GM12878 (cell line): ENCODE results near the gene IPCEF1. TPM values are rescaled to one million over a fixed set of nuclear protein-coding genes. Genes with fewer than 3 reads are reported as not detected.

Experiments
- ATAC-seq: fragments of 200-7000 bp; cut with Tn5 transposase; 3 replicates; pipeline ENCODE4 v1.9.1; 2020; ENCODE audit warnings: mild to moderate bottlenecking, moderate library complexity
- BruUV-seq: library from RNA; stranded (reverse); fragments of 400-500 nt; replicated peaks from 2 replicates; lab custom pipeline; 2021; lab: Mats Ljungman, UMichigan
- CTCF ChIA-PET: fragments of 300-600 bp; sonication (Branson Sonifier 250); formaldehyde crosslinking; extraction: SDS; loops from one replicate; lab custom pipeline; 2021; ENCODE audit warnings: inconsistent platforms; lab: Yijun Ruan, JAX
- POLR2A ChIA-PET: fragments of 350-600 bp; formaldehyde crosslinking; extraction: SDS; loops from one replicate; lab custom pipeline; 2021; ENCODE audit warnings: inconsistent platforms; lab: Charles Lee
- RAD21 ChIA-PET: fragments of 300-600 bp; sonication (Branson Sonifier 250); formaldehyde crosslinking; loops from one replicate; lab custom pipeline; 2023; ENCODE audit warnings: antibody characterized with exemption; ENCODE audit not compliant: unreplicated experiment; lab: Charles Lee
- SMC1A ChIA-PET: fragments of 300-600 bp; sonication (Branson Sonifier 250); formaldehyde crosslinking; loops from one replicate; lab custom pipeline; 2023; ENCODE audit not compliant: unreplicated experiment, uncharacterized antibody; lab: Charles Lee
- DNase-seq: peaks from one replicate; pipeline ENCODE4 v3.0.0-alpha.2; 2011; ENCODE audit warnings: low read depth, low spot score
- FAIRE-seq: peaks from 3 replicates; lab custom pipeline; 2011; peaks lifted over from hg19 to GRCh38; lab: Jason Lieb, UNC
- H2AFZ ChIP-seq: 2 replicates; pipeline ENCODE4 v1.6.0; 2011; ENCODE audit warnings: low read depth, low read length, control low read depth; ENCODE audit not compliant: control insufficient read depth
- H3K27ac ChIP-seq: 2 replicates; pipeline ENCODE4 v1.5.1; 2011; ENCODE audit warnings: control low read depth; ENCODE audit not compliant: control insufficient read depth, insufficient read depth
- H3K27me3 ChIP-seq, 2 experiments: replicated peaks in 1 of 2; 2 replicates each; pipeline versions ENCODE4 v1.6.0 to v1.6.1; 2011; ENCODE audit warnings: low read length in 1 of 2; ENCODE audit not compliant: control insufficient read depth in 2 of 2, insufficient read depth in 2 of 2
- H3K36me3 ChIP-seq, 2 experiments: 2 replicates each; pipeline ENCODE4 v1.5.1; 2011; ENCODE audit warnings: low read length in 1 of 2; ENCODE audit not compliant: control insufficient read depth in 2 of 2, insufficient read depth in 2 of 2
- H3K4me1 ChIP-seq: 2 replicates; pipeline ENCODE4 v1.6.1; 2011; ENCODE audit warnings: mild to moderate bottlenecking, low read length, moderate library complexity, mixed read lengths; ENCODE audit not compliant: control insufficient read depth, insufficient read depth
- H3K4me2 ChIP-seq: 2 replicates; pipeline ENCODE4 v1.6.0; 2011; ENCODE audit warnings: control low read depth; ENCODE audit not compliant: control insufficient read depth, insufficient read depth
- H3K4me3 ChIP-seq: fragments of 200-600 bp; sonication (generic); 2 replicates; pipeline ENCODE4 v1.5.1; 2016
- H3K79me2 ChIP-seq: 2 replicates; pipeline ENCODE4 v1.6.0; 2011; ENCODE audit warnings: low read length; ENCODE audit not compliant: control insufficient read depth, insufficient read depth
- H3K9ac ChIP-seq: 2 replicates; pipeline ENCODE4 v1.8.0; 2011; ENCODE audit warnings: low read length, control low read depth, mixed read lengths; ENCODE audit not compliant: control insufficient read depth, insufficient read depth
- H3K9me3 ChIP-seq: replicated peaks from 3 replicates; pipeline ENCODE4 v1.5.1; 2011; ENCODE audit warnings: mild to moderate bottlenecking, low read length; ENCODE audit not compliant: control insufficient read depth, insufficient read depth
- H4K20me1 ChIP-seq: 2 replicates; pipeline ENCODE4 v1.6.0; 2011; ENCODE audit not compliant: control insufficient read depth, insufficient read depth
- BRCA1 ChIP-seq: IDR thresholded peaks from 2 replicates; pipeline ENCODE4 v1.6.1; 2011; ENCODE audit warnings: low read depth, low read length, improper control_type of control experiment
- HDAC6 ChIP-seq: fragments of 200-600 bp; sonication (generic); IDR thresholded peaks from one replicate; pipeline ENCODE4 v1.8.0; 2017; ENCODE audit warnings: antibody characterized with exemption; ENCODE audit not compliant: unreplicated experiment
- NR2C2 ChIP-seq: IDR thresholded peaks from 2 replicates; pipeline ENCODE4 v1.6.1; 2011; ENCODE audit warnings: borderline replicate concordance, low read depth; ENCODE audit not compliant: control insufficient read depth, insufficient read length
- ZBTB33 ChIP-seq: fragments of 450-650 bp; IDR thresholded peaks from 2 replicates; pipeline ENCODE4 v1.6.1; 2017; ENCODE audit warnings: mild to moderate bottlenecking
- WGBS: methylation state at CpG from one replicate; pipeline ENCODE4 v1.1.6; 2016; ENCODE audit warnings: low lambda C conversion rate; ENCODE audit not compliant: insufficient replicate concordance, insufficient coverage; ENCODE audit errors: missing lambda C conversion rate; 5-methylcytosine and 5-hydroxymethylcytosine counted together
- in situ Hi-C: fragments of 300-500 bp; cut with MboI; formaldehyde crosslinking; loops from 9 replicates; pipeline ENCODE4 v1.14.3; 2018; ENCODE audit warnings: mixed read lengths
- intact Hi-C: fragments of 100-400 bp; cut with micrococcal nuclease; formaldehyde crosslinking; loops from one replicate; pipeline ENCODE4 v1.14.2; 2022; ENCODE audit not compliant: unreplicated experiment
- polyA plus RNA-seq, 11 experiments: library from polyadenylated mRNA; depleted of rRNA in 4 of 11; unstranded in 6 of 11; stranded (reverse) in 5 of 11; fragments of >200 nt; fragmentation: Nextera tagmentation in 4 of 11; fragmentation: Illumina TruSeq in 1 of 11; extraction: Ambion mirVana in 4 of 11; extraction: Trizol in 1 of 11; gene quantifications; 1 replicate in 1 of 11; 2 replicates in 10 of 11; pipeline versions ENCODE4 v1.2.1 to v1.2.3, GENCODE V29; 2011 to 2016; ENCODE audit warnings: inconsistent platforms in 2 of 11, missing spikeins in 2 of 11, low read depth in 1 of 11
- total RNA-seq, 4 experiments: library from RNA; depleted of rRNA in 3 of 4; stranded (reverse); fragments of >200 nt in 3 of 4; fragmentation: Illumina TruSeq in 1 of 4; extraction: Trizol in 1 of 4; gene quantifications; 2 replicates each; pipeline versions ENCODE4 v1.2.1 to v1.2.3, GENCODE V29; 2013 to 2021

The IPCEF1 gene
- total and polyA plus RNA-seq, 10 of the 15 experiments (the other 5 are each of a cell fraction or from before 2014, with no cell fraction given) = 1.3 to 137 (median 4.2) TPM

DNA sequence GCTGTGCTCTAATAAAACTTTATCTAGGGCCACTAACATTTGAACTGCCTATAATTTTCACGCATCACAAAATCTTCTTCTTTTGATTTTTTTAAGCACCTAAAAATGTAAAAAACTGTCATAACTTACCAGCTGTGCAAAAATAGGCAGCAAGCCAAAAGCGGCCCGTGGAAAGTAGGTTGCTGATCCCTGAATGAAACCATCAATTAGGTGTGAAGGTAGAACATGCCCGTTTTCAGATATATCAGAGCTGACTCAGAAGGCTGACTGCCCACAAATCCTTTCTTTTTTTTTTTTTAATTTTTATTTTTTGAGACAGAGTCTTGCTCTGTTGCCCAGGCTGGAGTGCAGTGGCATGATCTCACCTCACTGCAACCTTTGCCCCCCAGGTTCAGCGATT lies 4.9 kb upstream of the IPCEF1 start:
- POLR2A ChIA-PET = no interaction called here
- no TSS peak for BruUV-seq

More for the DNA sequence above, 4.9 kb upstream of the IPCEF1 start:
- TF ChIP-seq ZBTB33 (no peak), NR2C2 (no peak), BRCA1 (no peak), HDAC6 (no peak)
- TF ChIP-seq, all 136 proteins: peak for 0
- WGBS = 32% methylated on average over 5 of the region's 5 CpGs
- ChIA-PET RAD21 (no interaction called here), CTCF (interaction anchor here (0.5 kb wide), 1 partner anchor 663 kb away, joined by 4 read pairs; no protein-coding TSS in a partner anchor), SMC1A (no interaction called here)
- H3K4me2 ChIP-seq = no peak overlapping the region
- no peaks in the 10 kb centered on the region for H3K79me2 ChIP-seq
- no peak for ATAC-seq
- no peak overlapping the region for H3K4me3 ChIP-seq
- H3K4me1 ChIP-seq = peaks cover 4% of the 10 kb centered on the region; the same call in 1 of the 2 replicates
- no peak overlapping the region for H3K27ac ChIP-seq
- intact Hi-C loops = no loop called here
- no peak overlapping the region for H2AFZ ChIP-seq
- H3K36me3 ChIP-seq = no peaks in the 10 kb centered on the region
- FAIRE-seq = no peak
- H3K27me3 ChIP-seq = peaks cover 0 to 5% of the 10 kb centered on the region in 2 experiments; a peak in 2 of 4 replicates
- no peak overlapping the region for H3K9ac ChIP-seq
- no peaks in the 10 kb centered on the region; the same call in 2 of the 3 replicates for H3K9me3 ChIP-seq
- in situ Hi-C loops = no loop called here
- no peak for DNase-seq
- H4K20me1 ChIP-seq = no peaks in the 10 kb centered on the region
